Type B pancreatic cell (in vitro differentiated cells): ENCODE data around the gene TECPR2. TPM values are rescaled to one million over a fixed set of nuclear protein-coding genes. Genes with fewer than 3 reads are reported as not detected.
"Not testable (repeated sequence)": the region's sequence is repeated elsewhere in the genome, so short reads cannot be mapped to it uniquely, and the experiment has no call there.

Experiments
- DNase-seq: peaks from one replicate; pipeline ENCODE4 v3.0.0; 2021; ENCODE audit warnings: mixed read lengths; ENCODE audit not compliant: unreplicated experiment; ENCODE audit errors: extremely low spot score
- H3K27ac Mint-ChIP-seq: 2 replicates; pipeline ENCODE4 v1.8.0; 2021; ENCODE audit warnings: mild to moderate bottlenecking, mixed read lengths
- H3K27me3 Mint-ChIP-seq: 2 replicates; pipeline ENCODE4 v1.8.0; 2021; ENCODE audit warnings: mixed read lengths
- H3K36me3 Mint-ChIP-seq: 2 replicates; pipeline ENCODE4 v1.8.0; 2021; ENCODE audit warnings: mixed read lengths
- H3K4me1 Mint-ChIP-seq: one replicate; pipeline ENCODE4 v1.8.0; 2021; ENCODE audit warnings: mixed read lengths; ENCODE audit not compliant: unreplicated experiment
- H3K4me3 Mint-ChIP-seq: 2 replicates; pipeline ENCODE4 v1.8.0; 2021; ENCODE audit warnings: mild to moderate bottlenecking, mixed read lengths
- H3K9me3 Mint-ChIP-seq: 2 replicates; pipeline ENCODE4 v1.8.0; 2021; ENCODE audit warnings: mixed read lengths
- CTCF ChIP-seq: fragments of 200-600 bp; sonication (generic); conservative IDR thresholded peaks from 2 replicates; pipeline ENCODE4 v1.5.0; 2021; ENCODE audit warnings: antibody characterized with exemption, mild to moderate bottlenecking
- microRNA-seq: library from miRNA; unstranded; fragments of <30 nt; microRNA quantifications from one replicate; pipeline ENCODE4, GENCODE V29; 2020
- total RNA-seq: library from RNA; stranded (reverse); gene quantifications from 2 replicates; pipeline ENCODE4 v1.2.1, GENCODE V29; 2021; ENCODE audit warnings: low replicate concordance

The TECPR2 gene
- total RNA-seq, 1 donor from 2014 or later, result 25.5 TPM

- TF ChIP-seq CTCF, result no peak
- DNase-seq, result no peak
- peaks cover 39% of the 10 kb centered on the region for H3K27me3 Mint-ChIP-seq
- H3K27ac Mint-ChIP-seq, result no peak overlapping the region
- H3K36me3 Mint-ChIP-seq, result no peaks in the 10 kb centered on the region
- peak overlapping the region; percentile 65 for H3K4me3 Mint-ChIP-seq
- H3K9me3 Mint-ChIP-seq, result peaks cover 6% of the 10 kb centered on the region
- peaks cover 19% of the 10 kb centered on the region for H3K4me1 Mint-ChIP-seq
Observed at GRCh38 chr14:102544747-102545460, 182.2 kb downstream of the TECPR2 start.

GRCh38 chr14:102545461-102546265 is 182.9 kb downstream of the TECPR2 start:
- Mint-ChIP-seq H3K9me3 (peaks cover 6% of the 10 kb centered on the region), H3K4me1 (peaks cover 19% of the 10 kb centered on the region), H3K27me3 (peaks cover 39% of the 10 kb centered on the region), H3K4me3 (peak overlapping the region; percentile 65), H3K27ac (peak overlapping the region; percentile 74), H3K36me3 (no peaks in the 10 kb centered on the region)
- DNase-seq, result no peak
- TF ChIP-seq CTCF, result peak; percentile 13

- DNase-seq, result no peak
- Mint-ChIP-seq H3K4me1 (peaks cover 19% of the 10 kb centered on the region), H3K9me3 (peaks cover 6% of the 10 kb centered on the region), H3K27me3 (peaks cover 31% of the 10 kb centered on the region), H3K4me3 (no peak overlapping the region), H3K36me3 (no peaks in the 10 kb centered on the region), H3K27ac (no peak overlapping the region)
- TF ChIP-seq CTCF, result no peak
Observed at GRCh38 chr14:102548616-102549240, 186.0 kb downstream of the TECPR2 start.

GRCh38 chr14:102550927-102551401 is 188.2 kb downstream of the TECPR2 start:
- DNase-seq, H3K4me3 Mint-ChIP-seq, H3K27ac Mint-ChIP-seq, H3K36me3 Mint-ChIP-seq, H3K4me1 Mint-ChIP-seq, H3K9me3 Mint-ChIP-seq: not testable (repeated sequence)
- peaks cover 16% of the 10 kb centered on the region for H3K27me3 Mint-ChIP-seq

Small RNA genes within 50 kb of the gene (microRNA-seq; reads per million reads assigned to microRNA genes)
- gene MIR4309, result not detected

Other genes starting within 250 kb of the TECPR2 start
- 33.4 and 49.7 TPM in 2 replicates for gene WDR20, start 223.0 kb upstream of the TECPR2 start, total RNA-seq
- 17.7 and 26.3 TPM in 2 replicates for gene MOK, start 57.8 kb upstream of the TECPR2 start, total RNA-seq
- gene ZNF839, start 43.2 kb upstream of the TECPR2 start, total RNA-seq, result 10.8 and 16.4 TPM in 2 replicates
- 29.5 and 34.2 TPM in 2 replicates for gene CINP, start 51 bp upstream of the TECPR2 start, total RNA-seq
- 31.4 and 46.6 TPM in 2 replicates for gene ANKRD9, start 146.8 kb downstream of the TECPR2 start, total RNA-seq
- 35.3 and 37.5 TPM in 2 replicates for gene RCOR1, start 229.7 kb downstream of the TECPR2 start, total RNA-seq